IPS-18c (cell line): Measurements from ENCODE around the gene VPS29.
"Not testable (repeated sequence)": the region's sequence is repeated elsewhere in the genome, so short reads cannot be mapped to it uniquely, and the experiment has no call there.

Experiments
- H3K4me3 ChIP-seq: 2 replicates; pipeline ENCODE4 v1.7.0; 2013; ENCODE audit warnings: low read depth, mild to moderate bottlenecking, low read length, moderate library complexity; ENCODE audit not compliant: insufficient read depth
- H3K9me3 ChIP-seq: one replicate; pipeline ENCODE4 v1.6.1; 2013; ENCODE audit warnings: mild to moderate bottlenecking, low read length, moderate library complexity; ENCODE audit not compliant: control insufficient read depth, insufficient read depth

The VPS29 gene

GRCh38 chr12:110532644-110533043 is 30.7 kb upstream of the VPS29 start:
- H3K9me3 ChIP-seq = no peaks in the 10 kb centered on the region
- no peak overlapping the region for H3K4me3 ChIP-seq

DNA sequence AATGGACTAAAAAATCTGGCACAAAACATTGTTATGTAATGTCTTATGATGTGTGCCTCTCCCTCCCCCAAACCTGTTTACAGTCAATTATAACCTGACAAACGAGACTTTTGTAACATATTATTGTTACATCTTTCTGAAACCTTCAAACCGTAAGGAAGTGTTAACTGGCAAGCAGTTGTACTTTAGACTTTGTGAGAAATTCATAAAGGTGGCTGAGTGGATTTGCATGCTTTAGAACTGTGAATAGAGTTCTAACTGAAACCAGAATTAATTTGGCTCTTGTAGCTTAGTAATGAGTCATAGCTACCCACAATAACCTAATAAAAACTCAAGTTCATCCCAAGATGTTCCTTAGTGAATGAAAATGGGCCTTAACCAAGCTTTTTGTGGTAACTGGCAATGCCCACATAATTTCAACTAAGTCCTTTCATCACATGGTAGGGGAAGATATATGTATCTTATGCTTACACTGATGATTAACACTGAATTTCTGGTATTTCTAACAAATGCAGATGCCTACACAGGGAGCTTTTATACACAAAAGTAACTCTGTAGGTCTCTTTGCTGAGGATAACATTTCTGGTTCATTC is 29.9 kb upstream of the VPS29 start:
- Histone ChIP-seq H3K9me3 (no peaks in the 10 kb centered on the region), H3K4me3 (no peak overlapping the region)

- no peaks in the 10 kb centered on the region for H3K9me3 ChIP-seq
- H3K4me3 ChIP-seq = no peak overlapping the region
These were observed 28.6 kb upstream of the VPS29 start for GRCh38 chr12:110530511-110530910.

GRCh38 chr12:110528277-110528839 is 26.4 kb upstream of the VPS29 start:
- H3K9me3 ChIP-seq = no peaks in the 10 kb centered on the region

GRCh38 chr12:110520876-110521712 is 19.2 kb upstream of the VPS29 start:
- not testable (repeated sequence) for H3K9me3 ChIP-seq, H3K4me3 ChIP-seq

More at GRCh38 chr12:110528277-110528839, 26.4 kb upstream of the VPS29 start:
- no peak overlapping the region for H3K4me3 ChIP-seq

DNA sequence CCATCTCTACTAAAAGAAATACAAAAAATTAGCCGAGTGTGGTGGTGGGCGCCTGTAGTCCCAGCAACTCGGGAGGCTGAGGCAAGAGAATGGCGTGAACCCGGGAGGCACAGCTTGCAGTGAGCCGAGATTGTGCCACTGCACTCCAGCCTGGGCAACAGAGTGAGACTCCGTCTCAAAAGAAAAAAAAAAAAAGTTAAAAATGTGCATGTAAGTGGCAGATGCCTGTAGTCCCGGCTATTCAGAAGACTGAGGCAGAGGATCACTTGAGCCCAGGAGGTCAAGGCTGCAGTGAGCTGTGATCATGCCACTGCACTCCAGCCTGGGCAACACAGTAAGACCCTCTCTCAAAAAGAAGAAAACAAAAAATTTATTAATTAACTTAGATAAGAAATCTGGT is 16.1 kb upstream of the VPS29 start:
- H3K9me3 ChIP-seq = not testable (repeated sequence)

GRCh38 chr12:110516995-110517394 is 15.1 kb upstream of the VPS29 start:
- H3K9me3 ChIP-seq = no peaks in the 10 kb centered on the region
- H3K4me3 ChIP-seq = no peak overlapping the region

More for the DNA sequence above, 16.1 kb upstream of the VPS29 start:
- H3K4me3 ChIP-seq = not testable (repeated sequence)

DNA sequence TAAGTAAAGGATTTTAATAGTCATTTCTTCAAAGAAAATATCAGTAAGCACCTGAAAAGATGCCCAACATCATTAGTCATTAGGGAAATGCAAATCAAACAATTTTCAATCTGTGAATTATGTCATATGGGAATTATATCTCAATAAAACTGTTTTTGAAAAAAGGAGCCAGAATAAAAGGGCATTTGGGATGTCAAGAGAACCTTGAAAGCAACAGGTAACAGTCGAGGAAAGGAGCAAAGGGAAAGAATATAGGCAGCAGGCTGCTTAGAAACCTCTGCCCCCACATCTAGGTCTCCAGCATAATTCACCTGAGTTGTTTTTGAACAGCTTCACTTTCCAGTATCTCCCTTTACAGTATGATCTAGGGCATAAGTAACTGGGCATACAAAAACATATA is 12.5 kb upstream of the VPS29 start:
- Histone ChIP-seq H3K9me3 (no peaks in the 10 kb centered on the region), H3K4me3 (no peak overlapping the region)

- Histone ChIP-seq H3K4me3 (no peak overlapping the region), H3K9me3 (no peaks in the 10 kb centered on the region)
These were observed 11.9 kb upstream of the VPS29 start for GRCh38 chr12:110513842-110514241.

DNA sequence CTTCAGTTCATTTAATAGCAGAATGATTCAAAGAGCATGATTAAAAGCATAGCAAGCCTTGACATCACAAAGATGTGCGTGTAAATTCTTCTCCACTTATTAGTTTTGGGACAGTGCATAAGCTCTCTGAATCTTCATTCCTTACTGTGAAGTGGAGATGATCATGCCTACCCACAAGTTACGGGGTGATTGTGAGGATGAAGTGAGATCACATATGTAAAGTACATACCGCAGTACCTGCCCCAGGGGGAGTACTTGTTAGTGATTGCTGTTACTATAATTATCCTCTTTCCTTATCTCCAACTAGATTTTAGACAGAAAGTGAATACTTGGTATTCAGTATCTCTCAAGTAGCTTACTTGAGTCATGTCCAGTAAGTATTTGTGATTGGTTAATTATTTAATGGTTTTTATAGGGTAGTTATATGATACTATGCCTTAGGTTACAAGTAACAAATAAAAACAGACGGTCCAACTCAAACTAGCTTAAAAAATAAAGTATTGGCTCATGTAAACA is 6.2 kb upstream of the VPS29 start:
- Histone ChIP-seq H3K9me3 (peaks cover 2% of the 10 kb centered on the region), H3K4me3 (no peak overlapping the region)

- Histone ChIP-seq H3K4me3 (no peak overlapping the region), H3K9me3 (peaks cover 7% of the 10 kb centered on the region)
These were observed 3.4 kb upstream of the VPS29 start for GRCh38 chr12:110505332-110505731.

DNA sequence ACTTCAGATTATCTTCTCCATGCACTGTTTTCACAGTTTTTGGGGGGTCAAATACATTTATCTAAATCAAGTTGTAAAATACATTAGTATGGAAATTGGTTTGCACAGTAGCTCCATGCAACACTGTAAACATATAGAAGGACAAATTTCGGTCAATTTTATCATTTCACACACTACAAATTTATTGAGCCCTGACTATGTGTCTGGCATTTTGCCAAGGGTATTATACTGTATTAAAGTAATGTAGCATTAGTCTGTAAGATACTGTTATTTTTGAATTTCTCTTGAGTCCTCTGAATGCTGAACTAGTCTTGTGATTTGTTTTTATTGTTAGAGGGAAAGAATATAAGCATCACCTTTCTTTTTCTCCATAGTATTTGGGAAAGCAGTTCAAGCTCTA is 1.5 kb upstream of the VPS29 start:
- Histone ChIP-seq H3K9me3 (peaks cover 7% of the 10 kb centered on the region), H3K4me3 (no peak overlapping the region)

- H3K9me3 ChIP-seq = peaks cover 7% of the 10 kb centered on the region
- peak overlapping the region; percentile 97 for H3K4me3 ChIP-seq
These were observed 536 bp downstream of the VPS29 start for GRCh38 chr12:110501399-110501751.

DNA sequence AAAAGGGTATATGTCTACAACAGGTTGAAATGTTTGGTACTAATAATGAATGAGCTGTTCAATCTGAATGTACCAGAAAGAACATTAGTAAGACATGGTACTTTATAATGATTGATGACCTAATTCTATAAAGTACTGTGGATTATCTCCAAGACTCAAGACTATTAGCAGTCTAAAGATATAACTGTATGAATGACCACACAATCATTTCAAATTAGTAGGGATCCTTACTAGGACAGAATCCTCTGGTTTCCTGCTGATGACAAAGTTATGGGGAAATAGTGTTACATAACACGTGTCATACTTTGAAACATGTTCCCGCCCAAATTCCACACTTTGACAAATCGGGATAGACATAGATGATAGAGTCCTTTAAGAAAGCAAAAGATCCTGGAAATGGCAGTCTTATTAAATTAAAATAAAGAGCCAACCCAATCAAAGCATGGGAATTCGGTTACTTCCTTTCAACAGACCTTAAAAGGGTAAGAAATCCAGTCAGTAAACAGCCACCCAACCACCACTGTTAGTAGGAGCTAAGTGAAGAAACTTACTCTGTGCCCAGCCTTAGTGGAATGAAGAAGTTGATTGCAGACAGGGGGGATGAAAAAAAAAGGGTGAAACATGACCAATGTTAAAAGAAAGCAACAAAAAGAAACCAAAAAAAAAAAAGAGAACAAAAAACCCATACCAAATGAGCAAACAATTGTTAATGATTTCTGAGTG is 2.8 kb downstream of the VPS29 start:
- peaks cover 5% of the 10 kb centered on the region for H3K9me3 ChIP-seq
- no peak overlapping the region for H3K4me3 ChIP-seq

DNA sequence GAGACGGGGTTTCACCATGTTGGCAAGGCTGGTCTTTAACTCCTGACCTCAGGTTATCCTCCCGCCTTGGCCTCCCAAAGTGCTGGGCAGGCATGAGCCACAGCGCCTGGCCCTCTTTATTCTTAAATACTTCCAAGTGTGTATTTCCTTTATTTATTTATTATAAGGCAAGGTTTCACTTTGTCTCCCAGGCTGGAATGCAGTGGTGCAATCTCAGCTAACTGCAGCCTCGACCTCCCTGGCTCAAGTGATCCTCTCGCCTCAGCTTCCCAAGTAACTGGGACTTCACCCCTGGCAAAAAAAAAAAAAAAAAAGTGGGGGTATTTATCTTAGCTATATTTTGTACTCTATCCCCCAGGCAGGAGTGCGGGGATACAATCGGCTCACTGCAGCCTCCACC is 26.5 kb downstream of the VPS29 start:
- no peak overlapping the region for H3K4me3 ChIP-seq
- H3K9me3 ChIP-seq = no peaks in the 10 kb centered on the region

DNA sequence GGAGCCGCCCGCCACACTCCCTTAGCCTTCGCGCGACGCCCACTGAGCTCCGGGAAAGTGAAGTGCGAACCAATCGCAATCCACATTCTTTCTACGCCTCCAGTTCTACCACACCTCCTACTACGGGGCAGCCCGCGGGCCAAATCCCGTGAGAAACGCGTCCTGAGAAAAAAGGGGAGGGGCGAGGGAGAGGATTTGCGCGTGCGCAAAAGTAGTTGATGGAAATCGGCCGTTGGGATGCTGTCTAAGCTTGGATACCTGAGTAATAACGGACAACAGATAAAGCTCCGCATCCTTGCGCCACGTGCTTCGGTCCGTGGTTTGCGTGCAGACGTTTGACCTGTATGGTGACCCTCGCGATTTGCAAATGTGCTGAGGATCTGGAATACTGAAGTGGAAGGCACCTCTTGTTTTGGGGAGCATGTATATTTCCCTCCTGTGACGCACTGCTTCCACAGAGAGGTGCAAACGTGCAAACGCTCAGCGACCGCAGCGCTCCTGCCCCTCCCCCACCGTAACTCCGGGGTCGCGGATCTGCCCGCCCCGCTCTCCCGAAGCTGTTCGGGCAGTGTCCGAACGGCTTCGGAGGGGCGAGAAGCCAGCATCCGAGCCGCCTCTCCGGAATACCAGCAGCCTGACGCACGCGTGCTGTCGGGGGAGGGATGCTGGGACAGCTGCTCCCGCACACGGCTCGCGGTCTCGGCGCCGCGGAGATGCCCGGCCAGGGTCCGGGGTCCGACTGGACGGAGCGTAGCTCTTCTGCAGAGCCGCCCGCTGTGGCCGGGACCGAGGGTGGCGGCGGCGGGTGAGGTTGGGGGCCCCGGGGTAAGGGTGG is 33.5 kb downstream of the VPS29 start, which contains the start of the genes FAM216A and GPN3:
Gene FAM216A, plus strand, starts transcription at position 632 of the 835 bp plus-strand sequence. Its CDS starts 31 bp downstream, at position 663.
Gene GPN3, minus strand, starts transcription at position 44 of the 835 bp plus-strand sequence. CDS start 54 bp downstream, outside the sequence.
- Histone ChIP-seq H3K9me3 (no peaks in the 10 kb centered on the region), H3K4me3 (peak within 1 kb of the TSS; percentile 96)

GRCh38 chr12:110467847-110468213 is 34.1 kb downstream of the VPS29 start:
- H3K4me3 ChIP-seq = peak overlapping the region; percentile 96
- no peaks in the 10 kb centered on the region for H3K9me3 ChIP-seq
